Activated T-cell treated with anti-CD3 and anti-CD28 coated beads for 24 hours (primary cell): Measurements from ENCODE around the gene NUP133.
"Not testable (repeated sequence)": the region's sequence is repeated elsewhere in the genome, so short reads cannot be mapped to it uniquely, and the experiment has no call there.

Experiments
- DNase-seq: peaks from one replicate; pipeline ENCODE4 v3.0.0-alpha.2; 2020; ENCODE audit warnings: low read depth

NUP133 gene

GRCh38 chr1:229508823-229509337 lies 739 bp upstream of the NUP133 start:
- DNase-seq, result no peak

DNA sequence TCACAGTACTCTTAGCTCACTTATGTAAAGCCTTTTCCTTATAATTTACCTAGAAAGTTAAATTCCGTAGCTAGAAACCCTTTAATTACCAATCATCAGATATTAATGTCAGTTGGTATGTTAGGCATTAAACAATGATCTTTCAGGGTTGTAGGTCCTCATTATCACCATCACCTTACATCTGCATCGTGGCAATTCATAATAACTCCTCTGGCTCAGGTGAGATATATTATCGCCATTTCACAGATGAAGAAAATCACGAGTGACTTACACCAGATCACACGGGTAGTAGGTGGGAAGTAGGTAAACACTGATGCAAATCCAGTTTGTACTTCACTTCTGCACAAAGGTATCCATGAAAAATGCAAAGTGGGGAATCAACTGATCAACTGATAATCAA lies 639 bp downstream of the NUP133 start:
- DNase-seq, result no peak

DNA sequence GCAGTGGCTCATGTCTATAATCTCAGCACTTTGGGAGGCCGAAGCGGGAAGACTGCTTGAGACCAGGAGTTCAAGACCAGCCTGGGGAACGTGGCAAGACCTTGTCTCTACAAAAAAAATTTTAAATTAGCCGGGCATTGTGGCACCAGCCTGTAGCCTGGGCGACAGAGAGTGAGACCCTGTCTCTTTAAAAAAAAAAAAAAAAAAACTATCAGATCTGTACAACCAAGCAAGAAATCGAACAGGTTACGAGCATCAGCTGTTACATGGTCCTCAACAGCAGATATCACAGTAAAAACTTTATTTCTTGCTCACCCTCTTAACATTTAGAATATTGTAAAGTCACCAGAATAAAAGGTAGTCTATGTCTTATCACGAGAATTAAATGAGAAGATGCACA lies 1.5 kb downstream of the NUP133 start:
- DNase-seq, result no peak

- DNase-seq, result no peak
Measured at GRCh38 chr1:229495782-229496181, 12.4 kb downstream of the NUP133 start.

DNA sequence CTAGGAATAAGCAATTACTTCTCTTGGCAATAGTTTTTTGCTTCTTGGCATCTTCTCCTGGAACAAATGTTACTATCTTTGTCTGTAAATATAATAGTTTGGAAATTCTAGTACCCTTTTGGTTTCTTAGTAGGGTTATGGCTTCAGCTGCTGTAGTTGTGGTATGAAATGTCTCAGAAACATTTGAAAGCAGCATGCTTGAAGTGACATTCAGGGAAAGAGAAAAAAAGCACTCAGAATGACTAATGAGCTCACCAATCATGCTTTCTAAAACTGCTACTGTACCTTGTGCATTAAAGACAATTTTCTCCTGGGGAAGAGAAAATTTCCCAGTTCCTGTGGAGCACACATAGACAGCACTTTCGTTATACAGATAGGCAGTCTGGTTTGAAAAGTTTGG lies 21.0 kb downstream of the NUP133 start:
- DNase-seq, result no peak

DNA sequence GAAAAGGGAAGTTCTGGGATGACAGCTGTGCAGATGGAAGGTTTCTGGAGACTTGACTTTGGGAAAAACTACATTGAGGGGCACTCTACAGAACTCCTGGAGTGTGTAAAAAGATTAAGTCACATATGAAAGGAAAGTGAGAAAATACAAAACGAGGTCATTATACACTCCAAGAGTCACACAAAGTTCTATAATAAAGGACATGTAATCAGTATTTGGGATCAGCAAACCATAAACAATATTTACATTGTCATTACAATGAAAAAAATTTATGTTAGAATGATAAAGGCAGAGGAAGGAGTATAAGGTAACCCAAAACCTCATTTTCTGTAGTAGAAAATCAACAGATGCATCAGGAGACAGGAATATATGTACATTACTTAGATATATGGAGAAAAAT lies 22.8 kb downstream of the NUP133 start:
- no peak for DNase-seq

GRCh38 chr1:229482511-229482910 lies 25.6 kb downstream of the NUP133 start:
- DNase-seq, result no peak

DNA sequence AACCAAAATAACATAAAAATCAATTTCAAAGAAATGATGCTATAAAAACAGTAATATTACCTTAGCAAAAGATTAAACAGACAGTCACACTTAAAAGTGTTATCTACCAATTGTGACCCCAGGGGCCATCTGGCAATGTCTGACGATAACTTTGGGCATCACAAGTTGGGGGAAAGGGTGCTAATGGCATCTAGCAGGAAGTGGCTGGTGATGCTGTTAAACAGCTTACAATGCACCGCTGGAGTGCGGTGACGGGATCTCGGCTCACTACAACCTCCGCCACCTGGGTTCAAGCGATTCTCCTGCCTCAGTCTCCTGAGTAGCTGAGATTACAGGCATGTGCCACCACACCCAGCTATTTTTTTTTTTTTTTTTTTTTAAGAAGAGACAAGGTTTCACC lies 27.6 kb downstream of the NUP133 start:
- DNase-seq, result no peak

DNA sequence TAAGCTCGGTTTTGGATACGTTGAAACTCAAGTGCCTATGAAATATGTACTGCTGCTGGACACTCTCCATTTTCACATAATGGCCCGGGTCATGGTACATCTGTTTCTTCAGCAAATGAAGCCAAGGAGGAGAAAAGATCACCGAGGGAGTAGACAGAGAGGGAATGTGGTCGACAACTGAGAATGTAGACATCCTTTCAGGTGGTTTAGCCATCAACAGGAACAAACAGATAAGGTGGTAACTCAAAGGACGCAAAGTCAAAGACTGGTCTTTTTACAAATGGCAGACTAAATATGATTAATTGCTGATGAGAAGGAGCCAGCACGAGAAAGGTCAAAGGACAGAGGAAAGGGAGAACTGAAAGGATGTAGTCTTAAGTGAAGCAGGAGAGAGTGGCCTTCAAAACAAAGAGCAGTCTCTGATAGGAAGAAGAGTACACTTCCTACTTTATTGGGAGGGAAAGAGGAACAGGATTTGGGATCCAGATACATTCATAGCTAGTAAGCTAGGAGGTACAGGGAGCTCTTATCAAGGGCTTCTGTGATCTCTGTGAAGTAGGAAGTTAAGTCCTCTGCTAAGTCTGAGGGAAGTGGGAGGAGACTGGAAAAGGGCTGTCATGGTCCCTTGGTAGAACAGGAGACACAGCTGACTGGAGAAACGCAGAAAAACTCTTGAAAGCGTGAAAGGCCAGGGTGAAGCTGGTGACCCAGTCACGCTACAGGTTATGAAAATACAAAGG lies 28.3 kb downstream of the NUP133 start:
- no peak for DNase-seq

DNA sequence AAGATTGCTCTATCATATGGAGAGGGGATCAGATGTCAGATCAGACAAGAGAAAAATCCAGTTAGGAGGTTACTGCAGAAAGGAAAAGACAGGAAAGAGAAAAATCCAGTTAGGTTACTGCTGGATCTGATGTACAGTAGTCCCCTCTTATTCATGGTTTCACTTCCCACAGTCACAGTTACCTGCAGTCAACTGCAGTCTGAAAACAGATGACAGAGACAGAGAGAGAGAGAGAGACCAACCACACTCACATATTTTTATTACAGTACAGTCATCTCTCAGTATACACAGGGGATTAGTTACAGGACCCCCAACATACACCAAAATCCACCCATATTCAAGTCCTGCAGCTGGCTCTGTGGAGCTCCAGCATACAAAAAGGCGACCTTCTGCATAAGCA lies 29.3 kb downstream of the NUP133 start:
- no peak for DNase-seq

DNA sequence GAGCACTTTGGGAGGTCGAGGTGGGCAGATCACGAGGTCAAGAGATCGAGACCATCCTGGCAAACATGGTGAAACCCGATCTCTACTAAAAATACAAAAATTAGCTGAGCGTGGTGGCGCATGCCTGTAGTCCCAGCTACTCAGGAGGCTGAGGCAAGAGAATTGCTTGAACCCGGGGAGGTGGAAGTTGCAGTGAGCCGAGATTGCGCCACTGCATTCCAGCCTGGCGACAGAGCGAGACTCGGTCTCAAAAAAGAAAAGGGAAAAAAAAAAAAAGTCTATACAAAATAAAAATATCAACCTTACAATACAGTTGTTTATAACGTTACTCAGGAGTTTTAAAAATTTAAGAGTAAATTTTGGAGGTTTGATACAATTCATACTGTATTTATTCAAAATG lies 32.3 kb downstream of the NUP133 start:
- DNase-seq, result not testable (repeated sequence)

- no peak for DNase-seq
Measured at GRCh38 chr1:229474509-229474908, 33.6 kb downstream of the NUP133 start.

- DNase-seq, result no peak
Measured at GRCh38 chr1:229471175-229471574, 37.0 kb downstream of the NUP133 start.

- DNase-seq, result no peak
Measured at GRCh38 chr1:229470406-229471043, 37.6 kb downstream of the NUP133 start.

GRCh38 chr1:229466887-229467286 lies 41.3 kb downstream of the NUP133 start:
- no peak for DNase-seq

DNA sequence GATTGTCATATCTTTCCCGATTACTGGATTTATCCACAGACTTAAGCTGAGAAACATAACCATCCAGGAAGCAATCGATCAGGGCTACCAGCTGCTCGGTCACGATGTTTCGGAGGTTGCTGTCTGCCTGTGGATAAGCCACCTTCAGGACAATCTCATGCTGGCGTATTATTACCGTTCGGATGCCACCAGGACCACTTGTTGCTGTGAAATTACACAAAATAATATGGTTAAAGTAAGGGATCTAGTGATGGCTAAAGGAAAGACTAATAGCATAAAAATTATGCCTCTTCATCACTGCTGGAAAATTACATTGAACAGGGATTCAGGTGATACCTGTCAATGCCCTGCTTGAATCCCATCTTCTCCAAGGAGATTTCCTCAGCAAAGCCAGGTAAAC lies 43.5 kb downstream of the NUP133 start:
- no peak for DNase-seq

DNA sequence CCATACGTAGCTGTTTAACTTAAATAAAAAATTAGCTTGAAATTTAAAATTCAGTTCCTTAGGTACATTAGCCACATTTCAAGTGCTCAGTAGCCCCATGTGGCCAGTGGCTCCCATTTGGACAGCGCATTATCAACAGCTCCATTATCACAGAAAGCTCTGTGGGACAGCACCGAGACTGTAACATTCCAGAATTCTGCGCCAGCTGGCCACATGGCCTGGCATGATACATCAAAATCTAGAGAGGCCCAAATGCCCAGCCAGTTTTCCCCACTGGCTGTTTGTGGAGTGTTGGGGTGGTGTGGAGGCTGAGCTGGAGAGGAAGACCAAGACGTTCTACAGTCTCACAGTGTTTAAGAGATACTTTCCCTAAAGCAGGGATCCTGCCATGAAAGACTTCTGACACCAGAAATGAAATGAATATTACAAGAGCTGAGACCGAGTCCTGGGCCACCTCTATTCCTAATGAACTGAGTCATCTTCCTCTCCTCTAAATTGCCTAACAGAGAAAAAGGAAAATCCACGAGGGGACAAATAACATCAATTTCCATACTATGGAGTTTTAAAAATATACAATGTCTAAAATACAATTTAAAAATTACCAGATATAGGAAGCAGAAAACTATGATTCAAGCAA lies 47.0 kb downstream of the NUP133 start:
- DNase-seq, result no peak

- DNase-seq, result no peak
Measured at GRCh38 chr1:229459815-229460214, 48.3 kb downstream of the NUP133 start.

GRCh38 chr1:229457436-229457835 lies 50.7 kb downstream of the NUP133 start:
- DNase-seq, result no peak

- no peak for DNase-seq
Measured at GRCh38 chr1:229456016-229456415, 52.1 kb downstream of the NUP133 start.

DNA sequence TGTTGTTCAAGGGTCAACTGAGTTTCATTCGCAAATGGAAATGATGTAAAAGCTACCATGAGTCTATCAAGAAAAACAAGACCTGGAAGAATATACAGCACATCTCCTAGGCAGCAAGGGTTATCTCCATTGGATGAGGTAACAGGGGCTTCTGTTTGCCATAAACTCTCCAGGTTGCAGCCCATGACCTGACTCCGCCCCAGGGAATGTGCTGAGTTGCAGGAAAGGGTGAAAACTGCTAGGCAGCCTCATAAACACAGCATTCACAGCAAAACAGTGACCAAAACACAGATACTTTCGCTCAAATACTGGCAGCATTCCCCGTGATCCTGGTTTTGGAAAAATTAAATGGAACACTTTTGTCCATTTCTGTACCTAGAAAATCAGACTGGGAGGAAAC lies 54.1 kb downstream of the NUP133 start:
- DNase-seq, result no peak

GRCh38 chr1:229452956-229453801 lies 55.0 kb downstream of the NUP133 start:
- no peak for DNase-seq
